Stimulated activated CD4-positive, alpha-beta T cell treated with anti-CD3 and anti-CD28 coated beads, Interleukin-12 subunit alpha, Interleukin-12 subunit beta, amount 100 ng/mL, for 48 hours (primary cell): ENCODE results near the gene FRAS1.

Experiments
- DNase-seq, 3 donors: peaks; one replicate each; pipeline ENCODE4 v3.0.0-alpha.2; 2020; ENCODE audit warnings: low read depth in 2 of 3, low spot score in 1 of 3

Gene FRAS1

GRCh38 chr4:78357122-78357521 is 300.0 kb downstream of the FRAS1 start:
- no peak for DNase-seq

GRCh38 chr4:78360466-78360865 is 303.3 kb downstream of the FRAS1 start:
- DNase-seq, result no peak

GRCh38 chr4:78361621-78362120 is 304.5 kb downstream of the FRAS1 start:
- no peak for DNase-seq

- no peak for DNase-seq
Observed at GRCh38 chr4:78362310-78362709, 305.2 kb downstream of the FRAS1 start.

GRCh38 chr4:78363031-78363570 is 306.0 kb downstream of the FRAS1 start:
- no peak for DNase-seq

- DNase-seq, result no peak
Observed at GRCh38 chr4:78369679-78370078, 312.6 kb downstream of the FRAS1 start.

GRCh38 chr4:78370631-78371372 is 313.7 kb downstream of the FRAS1 start:
- no peak for DNase-seq

GRCh38 chr4:78372355-78372988 is 315.3 kb downstream of the FRAS1 start:
- no peak for DNase-seq

- DNase-seq, result no peak
Observed at GRCh38 chr4:78377555-78377954, 320.4 kb downstream of the FRAS1 start.

- no peak for DNase-seq
Observed at GRCh38 chr4:78379040-78379439, 321.9 kb downstream of the FRAS1 start.

GRCh38 chr4:78379991-78380729 is 323.0 kb downstream of the FRAS1 start:
- DNase-seq, result no peak

- DNase-seq, result no peak
Observed at GRCh38 chr4:78386679-78387078, 329.6 kb downstream of the FRAS1 start.

- DNase-seq, result no peak
Observed at GRCh38 chr4:78395642-78396041, 338.5 kb downstream of the FRAS1 start.

GRCh38 chr4:78396613-78397291 is 339.6 kb downstream of the FRAS1 start:
- DNase-seq, result no peak

- DNase-seq, result no peak
Observed at GRCh38 chr4:78397292-78397630, 340.1 kb downstream of the FRAS1 start.

- no peak for DNase-seq
Observed at GRCh38 chr4:78409612-78410202, 352.6 kb downstream of the FRAS1 start.

GRCh38 chr4:78410225-78410624 is 353.1 kb downstream of the FRAS1 start:
- no peak for DNase-seq

GRCh38 chr4:78410676-78411075 is 353.6 kb downstream of the FRAS1 start:
- no peak for DNase-seq

- no peak for DNase-seq
Observed at GRCh38 chr4:78414116-78414515, 357.0 kb downstream of the FRAS1 start.

- no peak for DNase-seq
Observed at GRCh38 chr4:78417603-78418002, 360.5 kb downstream of the FRAS1 start.

- DNase-seq, result no peak
Observed at GRCh38 chr4:78418406-78418805, 361.3 kb downstream of the FRAS1 start.
